T-helper 22 cell (primary cell): ENCODE results near the gene PPP1R3F.
"Not testable (repeated sequence)": the region's sequence is repeated elsewhere in the genome, so short reads cannot be mapped to it uniquely, and the experiment has no call there.

ENCODE experiments used
- DNase-seq: peaks from one replicate; pipeline ENCODE4 v3.0.0-alpha.2; 2020; ENCODE audit warnings: low read depth

The PPP1R3F gene

DNA sequence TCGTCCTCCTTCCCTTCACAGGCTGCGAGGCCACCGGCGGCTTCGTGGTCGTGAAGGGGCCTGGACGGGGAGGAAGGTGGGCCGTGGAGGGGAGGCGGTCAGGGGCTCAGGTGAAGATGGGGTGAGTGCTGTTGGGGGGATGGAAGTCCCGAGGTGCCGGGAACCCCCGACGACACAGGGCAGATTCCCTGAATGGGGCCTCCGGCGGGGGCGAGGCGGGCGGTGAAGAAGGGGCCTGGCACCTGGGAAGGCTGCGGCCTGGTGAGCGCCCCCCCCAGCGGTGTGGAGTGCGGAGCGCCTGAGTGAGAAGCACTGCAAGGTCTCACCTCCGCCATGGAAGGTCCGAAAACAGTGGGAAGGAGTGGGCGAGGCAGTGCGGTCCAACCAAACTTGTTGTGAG is 52.7 kb downstream of the PPP1R3F start:
- not testable (repeated sequence) for DNase-seq

DNA sequence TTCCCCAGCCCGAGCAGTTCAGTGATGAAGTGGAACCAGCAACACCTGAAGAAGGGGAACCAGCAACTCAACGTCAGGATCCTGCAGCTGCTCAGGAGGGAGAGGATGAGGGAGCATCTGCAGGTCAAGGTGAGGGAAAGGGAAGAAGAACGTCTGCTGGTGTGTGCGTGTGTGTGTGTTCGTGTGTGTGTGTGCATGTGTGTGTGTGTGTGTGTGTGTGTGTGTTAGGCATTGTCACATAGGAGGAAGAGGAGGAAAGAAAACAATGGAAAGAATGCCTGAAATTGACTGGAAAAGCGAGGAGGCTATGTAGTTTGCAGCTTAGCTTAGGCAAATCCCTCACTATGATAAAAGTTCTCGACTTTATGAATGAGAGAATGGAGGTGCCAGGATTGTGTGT is 54.1 kb downstream of the PPP1R3F start:
- DNase-seq, result not testable (repeated sequence)

GRCh38 chrX:49330421-49330820 is 60.8 kb downstream of the PPP1R3F start:
- DNase-seq, result not testable (repeated sequence)

DNA sequence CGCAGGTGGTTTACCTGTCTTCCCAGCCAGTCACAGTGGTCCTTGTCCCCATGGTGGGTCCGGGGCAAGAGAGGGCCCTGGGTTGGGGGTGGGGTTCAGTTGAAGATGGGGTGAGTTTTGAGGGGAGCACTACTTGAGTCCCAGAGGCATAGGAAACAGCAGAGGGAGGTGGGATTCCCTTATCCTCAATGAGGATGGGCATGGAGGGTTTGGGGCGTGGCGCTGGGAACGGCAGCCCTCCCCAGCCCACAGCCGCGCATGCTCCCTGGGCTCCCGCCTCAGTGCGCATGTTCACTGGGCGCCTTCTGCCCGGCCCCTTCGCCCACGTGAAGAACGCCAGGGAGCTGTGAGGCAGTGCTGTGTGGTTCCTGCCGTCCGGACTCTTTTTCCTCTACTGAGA is 61.7 kb downstream of the PPP1R3F start, which contains the start of gene GAGE13:
Gene GAGE13 (plus strand): TSS at position 301 of the 400 bp plus-strand sequence. CDS start 1,156 bp downstream, outside the sequence.
- not testable (repeated sequence) for DNase-seq

- DNase-seq, result not testable (repeated sequence)
Measured at GRCh38 chrX:49331841-49332240, 62.2 kb downstream of the PPP1R3F start.
